ENCODE results near the gene RHBDD1.

Gene RHBDD1

GRCh38 chr2:226803410-226803809, 32.4 kb upstream of the RHBDD1 start:
- H3K4me1 ChIP-seq (ENCODE audit: insufficient read depth, low read length, severe bottlenecking): peaks cover 24% of the 10 kb centered on the region
- H2AFZ ChIP-seq (ENCODE audit: low read length): no peak overlapping the region
- H3K79me2 ChIP-seq (ENCODE audit: insufficient read depth, low read length): no peaks in the 10 kb centered on the region
- no peak overlapping the region for H3K27ac ChIP-seq (ENCODE audit: low read depth, low read length, poor library complexity, severe bottlenecking)
- H3F3A ChIP-seq (ENCODE audit: insufficient read depth, low read length): no peaks in the 10 kb centered on the region
- no peak overlapping the region for H3K9ac ChIP-seq (ENCODE audit: low read length)
- H3K9me2 ChIP-seq (ENCODE audit: low read depth, low read length): no peaks in the 10 kb centered on the region
- H4K20me1 ChIP-seq (ENCODE audit: insufficient read depth, low read length): no peaks in the 10 kb centered on the region
- H3K4me3 ChIP-seq (ENCODE audit: low read depth, low read length, poor library complexity, severe bottlenecking): no peak overlapping the region
- H3K27me3 ChIP-seq (ENCODE audit: insufficient read depth, low read length): no peaks in the 10 kb centered on the region
- no peaks in the 10 kb centered on the region for H3K9me3 ChIP-seq (ENCODE audit: low read length)
- no peaks in the 10 kb centered on the region for H3K36me3 ChIP-seq (ENCODE audit: insufficient read depth, low read length)
- TF ChIP-seq EZH2 (IDR thresholded peaks at IDR 0.05; ENCODE audit: borderline replicate concordance, low read length) (no peak), CTCF (IDR thresholded peaks at IDR 0.05; ENCODE audit: low read length) (no peak)
- no peak overlapping the region for H3K4me2 ChIP-seq (ENCODE audit: low read length)

- H3K36me3 ChIP-seq (ENCODE audit: insufficient read depth, low read length): no peaks in the 10 kb centered on the region
- H3F3A ChIP-seq (ENCODE audit: insufficient read depth, low read length): no peaks in the 10 kb centered on the region
- H3K79me2 ChIP-seq (ENCODE audit: insufficient read depth, low read length): no peaks in the 10 kb centered on the region
- no peaks in the 10 kb centered on the region for H3K9me2 ChIP-seq (ENCODE audit: low read depth, low read length)
- H3K27me3 ChIP-seq (ENCODE audit: insufficient read depth, low read length): no peaks in the 10 kb centered on the region
- TF ChIP-seq CTCF (IDR thresholded peaks at IDR 0.05; ENCODE audit: low read length): peak; percentile 90
- no peak for TF ChIP-seq EZH2 (IDR thresholded peaks at IDR 0.05; ENCODE audit: borderline replicate concordance, low read length)
- H2AFZ ChIP-seq (ENCODE audit: low read length): no peak overlapping the region
- no peaks in the 10 kb centered on the region for H3K9me3 ChIP-seq (ENCODE audit: low read length)
- H3K9ac ChIP-seq (ENCODE audit: low read length): no peak overlapping the region
- H3K4me1 ChIP-seq (ENCODE audit: insufficient read depth, low read length, severe bottlenecking): peaks cover 4% of the 10 kb centered on the region
- no peak overlapping the region for H3K4me3 ChIP-seq (ENCODE audit: low read depth, low read length, poor library complexity, severe bottlenecking)
- H3K27ac ChIP-seq (ENCODE audit: low read depth, low read length, poor library complexity, severe bottlenecking): no peak overlapping the region
- no peaks in the 10 kb centered on the region for H4K20me1 ChIP-seq (ENCODE audit: insufficient read depth, low read length)
- H3K4me2 ChIP-seq (ENCODE audit: low read length): no peak overlapping the region
Measured at GRCh38 chr2:226813148-226813701, 22.6 kb upstream of the RHBDD1 start.

- no peak for TF ChIP-seq CTCF (IDR thresholded peaks at IDR 0.05; ENCODE audit: low read length)
- TF ChIP-seq EZH2 (IDR thresholded peaks at IDR 0.05; ENCODE audit: borderline replicate concordance, low read length): no peak
- peaks cover 7% of the 10 kb centered on the region for H3K4me1 ChIP-seq (ENCODE audit: insufficient read depth, low read length, severe bottlenecking)
- no peaks in the 10 kb centered on the region for H3K9me2 ChIP-seq (ENCODE audit: low read depth, low read length)
- no peak overlapping the region for H3K27ac ChIP-seq (ENCODE audit: low read depth, low read length, poor library complexity, severe bottlenecking)
- H3K36me3 ChIP-seq (ENCODE audit: insufficient read depth, low read length): no peaks in the 10 kb centered on the region
- no peaks in the 10 kb centered on the region for H4K20me1 ChIP-seq (ENCODE audit: insufficient read depth, low read length)
- H3K9ac ChIP-seq (ENCODE audit: low read length): no peak overlapping the region
- no peak overlapping the region for H2AFZ ChIP-seq (ENCODE audit: low read length)
- H3K79me2 ChIP-seq (ENCODE audit: insufficient read depth, low read length): no peaks in the 10 kb centered on the region
- H3K27me3 ChIP-seq (ENCODE audit: insufficient read depth, low read length): no peaks in the 10 kb centered on the region
- no peaks in the 10 kb centered on the region for H3K9me3 ChIP-seq (ENCODE audit: low read length)
- H3K4me2 ChIP-seq (ENCODE audit: low read length): no peak overlapping the region
- H3F3A ChIP-seq (ENCODE audit: insufficient read depth, low read length): no peaks in the 10 kb centered on the region
- H3K4me3 ChIP-seq (ENCODE audit: low read depth, low read length, poor library complexity, severe bottlenecking): no peak overlapping the region
Measured at GRCh38 chr2:226818930-226819329, 16.9 kb upstream of the RHBDD1 start.
